IPS-NIHi7 (cell line): ENCODE results near the gene KRT73.

ENCODE experiments used
- DNase-seq: peaks from one replicate; pipeline ENCODE4 v3.0.0; 2012; ENCODE audit warnings: mixed read lengths; ENCODE audit errors: extremely low spot score

Gene KRT73

DNA sequence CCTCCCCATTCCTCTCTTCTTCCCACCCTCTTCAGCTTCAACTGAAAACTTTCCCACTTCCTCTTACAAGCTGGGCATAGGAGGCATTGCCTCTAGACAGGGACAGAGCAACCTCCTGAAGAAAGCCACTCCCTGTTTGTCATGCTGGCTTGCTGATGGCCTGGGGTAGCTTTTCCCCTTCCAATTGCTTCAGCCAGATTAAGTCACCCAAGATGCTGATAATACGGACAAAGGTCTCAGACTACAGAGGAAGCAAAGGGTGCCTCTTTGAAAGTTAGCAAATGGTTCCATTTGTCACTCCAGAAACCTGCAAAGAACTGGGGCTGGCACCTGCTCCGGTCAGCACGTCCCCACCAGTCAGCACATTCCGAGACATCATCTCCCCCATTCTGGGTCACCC is 27.6 kb upstream of the KRT73 start:
- no peak for DNase-seq

DNA sequence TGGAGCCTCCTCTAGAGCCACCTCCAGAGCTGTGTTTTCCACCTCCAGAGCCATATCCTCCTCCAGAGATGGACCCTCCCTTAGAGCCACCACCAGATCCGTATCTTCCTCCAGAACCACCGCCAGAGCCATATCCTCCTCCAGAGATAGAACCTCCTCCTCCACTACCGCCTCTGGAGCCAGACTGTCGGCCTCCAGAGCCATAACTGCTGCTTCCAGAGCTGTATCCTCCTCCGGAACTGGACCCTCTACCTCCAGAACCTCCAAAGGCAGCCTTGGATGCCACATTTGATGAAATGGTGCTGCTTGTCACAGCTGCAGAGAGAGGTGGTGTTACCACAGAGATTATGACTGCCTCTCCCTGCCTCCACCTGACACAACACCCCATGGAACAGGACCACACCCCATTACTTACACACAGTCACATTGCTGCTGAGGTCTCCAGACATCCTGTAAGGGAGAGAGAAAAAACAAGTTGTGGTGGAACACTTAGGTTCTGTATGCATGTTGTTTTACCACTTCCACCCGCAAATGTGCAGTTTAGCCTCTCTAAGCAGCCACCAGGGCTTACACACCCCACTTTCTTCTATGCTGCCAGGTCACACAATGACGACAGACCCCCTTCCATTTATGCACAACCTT is 26.9 kb upstream of the KRT73 start:
- no peak for DNase-seq

DNA sequence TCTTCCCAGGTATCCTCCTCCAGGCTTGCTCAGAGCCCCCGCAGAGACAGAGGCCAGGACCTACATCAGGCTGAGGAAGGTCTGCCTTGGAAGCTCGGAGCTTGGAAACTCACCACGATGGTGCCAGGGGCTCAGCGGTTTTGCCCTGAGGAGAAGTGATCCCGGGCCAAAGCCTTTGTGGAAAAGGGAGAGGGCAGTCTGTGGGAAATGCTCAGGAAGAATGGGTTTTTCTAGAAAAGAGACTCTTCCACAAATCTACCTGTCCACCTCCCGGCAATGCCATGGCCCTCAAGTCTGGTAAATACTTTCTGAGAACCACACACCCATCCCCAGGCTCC is 25.7 kb upstream of the KRT73 start:
- no peak for DNase-seq

DNA sequence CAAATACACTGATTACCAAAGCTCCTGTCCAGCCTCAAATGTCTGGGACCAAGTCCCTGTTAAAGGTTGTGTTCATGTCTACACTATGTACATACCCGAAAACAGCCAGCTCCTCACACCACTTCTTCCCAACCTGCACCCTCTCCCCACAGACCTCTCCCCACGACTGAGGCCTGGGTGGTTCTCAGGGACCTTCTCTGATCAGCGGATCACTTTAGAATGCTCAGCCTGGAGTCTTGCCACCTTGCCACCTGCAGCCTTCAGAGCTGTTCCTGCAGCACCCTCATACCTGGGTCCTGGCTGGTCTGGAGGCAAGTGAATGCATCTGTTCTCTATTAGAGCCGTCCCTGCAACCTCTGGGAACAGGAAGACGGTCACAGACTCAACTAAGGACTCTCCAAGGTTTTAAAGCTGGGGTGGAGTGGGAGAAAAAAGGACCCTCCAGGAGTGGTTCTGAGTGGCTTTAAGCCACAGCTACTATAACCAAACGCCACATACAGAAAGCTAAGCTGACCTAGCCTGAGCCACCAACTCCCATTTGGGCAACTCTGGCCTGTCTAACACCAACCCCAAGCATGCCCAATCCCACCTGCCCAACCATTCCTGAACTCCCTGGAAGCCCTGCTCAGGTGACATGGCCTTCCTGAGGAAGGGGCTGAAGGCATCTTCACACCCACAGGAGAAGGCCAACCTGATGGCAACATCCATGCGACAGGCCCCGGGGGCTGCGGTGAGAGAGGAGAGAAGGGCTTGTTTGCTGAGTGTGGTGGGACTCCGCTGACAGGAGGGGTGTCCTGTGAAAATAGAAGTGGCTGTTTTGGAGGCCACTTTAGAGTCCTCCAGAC is 25.1 kb upstream of the KRT73 start:
- DNase-seq: no peak

DNA sequence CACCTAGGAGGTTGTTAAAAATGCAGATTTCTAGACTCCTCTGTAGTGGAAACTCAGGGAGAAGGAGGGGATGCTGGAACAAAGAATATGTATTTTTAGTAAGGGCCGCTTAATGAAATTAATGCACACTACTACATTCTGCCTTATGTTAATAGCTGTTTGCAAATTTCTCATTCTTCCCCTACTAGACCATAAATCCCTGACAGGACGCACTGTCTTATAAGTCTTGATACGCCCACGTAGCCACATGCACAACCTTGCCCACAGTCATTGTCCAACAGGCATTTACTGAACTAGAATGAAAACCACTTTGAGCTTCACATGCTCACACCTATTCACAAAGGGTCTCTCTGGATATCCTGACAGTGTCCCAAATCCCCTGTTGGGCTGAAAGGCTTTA is 23.1 kb upstream of the KRT73 start:
- DNase-seq: no peak

DNA sequence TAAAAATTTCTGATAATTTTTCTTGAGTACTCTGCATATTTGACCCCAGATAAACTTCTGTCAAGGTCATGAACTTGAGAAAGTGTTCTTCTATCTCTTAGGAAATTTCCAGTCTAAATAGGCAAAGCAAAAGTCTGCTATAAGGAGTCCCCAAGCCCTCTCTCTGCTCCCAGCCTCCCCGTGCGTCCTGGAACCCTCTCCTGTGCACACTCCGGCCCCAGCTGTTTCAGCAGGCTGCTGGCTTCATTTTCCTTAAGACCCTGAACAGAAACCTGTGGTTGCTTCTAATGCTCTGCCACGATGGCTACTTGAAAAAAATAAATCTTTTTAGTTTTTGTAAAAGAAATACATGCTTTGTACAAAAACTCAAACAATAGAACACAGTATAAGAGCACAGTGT is 18.9 kb upstream of the KRT73 start:
- no peak for DNase-seq

DNA sequence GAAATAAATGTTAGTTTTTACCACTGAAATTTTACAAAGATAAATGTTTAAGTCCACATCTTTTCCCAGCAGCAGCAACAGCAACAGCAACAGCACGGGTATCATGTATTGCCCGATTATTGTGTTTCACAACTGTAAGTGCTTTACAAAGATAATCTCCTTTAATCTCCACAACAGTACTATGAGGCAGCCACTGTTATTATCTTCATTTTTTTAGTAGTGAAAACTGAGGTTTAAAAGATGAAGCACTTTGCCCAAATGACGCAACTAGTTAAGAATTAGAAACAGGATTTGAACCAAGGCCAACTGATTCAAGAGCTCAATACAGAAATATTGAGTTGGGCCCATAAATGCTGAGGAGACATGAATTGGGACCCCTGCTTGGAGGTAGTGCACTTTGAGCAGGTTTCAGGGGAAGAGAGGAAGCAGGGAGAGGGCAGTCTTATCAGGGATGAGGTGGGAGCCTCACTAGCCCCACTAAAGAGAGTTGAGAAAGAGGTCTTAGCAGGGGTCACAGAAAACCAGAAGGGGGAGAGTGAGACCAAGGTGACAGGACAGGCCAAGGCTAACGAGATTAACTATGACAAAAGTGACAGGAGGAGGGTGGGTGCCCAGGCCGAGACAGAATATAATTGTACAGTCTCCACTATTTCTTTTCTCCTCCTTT is 18.4 kb upstream of the KRT73 start:
- DNase-seq: no peak

DNA sequence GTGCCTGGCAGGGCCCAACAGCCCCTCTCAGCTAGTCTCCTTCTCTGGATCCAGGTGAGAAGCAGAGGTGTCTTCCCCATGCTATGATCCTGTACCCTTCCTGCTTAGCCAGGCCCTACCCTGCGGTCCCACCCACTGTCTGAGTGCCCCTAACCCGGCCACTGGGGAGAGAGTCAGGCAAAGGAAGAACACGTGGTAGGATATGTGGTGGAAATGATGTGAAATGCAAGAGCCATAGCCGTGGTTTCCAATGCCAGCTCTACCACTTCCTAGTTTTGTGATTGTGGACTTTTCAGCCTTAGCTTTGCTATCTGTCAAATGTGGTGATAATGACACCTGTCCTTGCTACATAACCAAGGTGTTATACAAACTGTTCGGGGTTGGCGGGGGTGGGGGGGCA is 17.8 kb upstream of the KRT73 start:
- DNase-seq: no peak

DNA sequence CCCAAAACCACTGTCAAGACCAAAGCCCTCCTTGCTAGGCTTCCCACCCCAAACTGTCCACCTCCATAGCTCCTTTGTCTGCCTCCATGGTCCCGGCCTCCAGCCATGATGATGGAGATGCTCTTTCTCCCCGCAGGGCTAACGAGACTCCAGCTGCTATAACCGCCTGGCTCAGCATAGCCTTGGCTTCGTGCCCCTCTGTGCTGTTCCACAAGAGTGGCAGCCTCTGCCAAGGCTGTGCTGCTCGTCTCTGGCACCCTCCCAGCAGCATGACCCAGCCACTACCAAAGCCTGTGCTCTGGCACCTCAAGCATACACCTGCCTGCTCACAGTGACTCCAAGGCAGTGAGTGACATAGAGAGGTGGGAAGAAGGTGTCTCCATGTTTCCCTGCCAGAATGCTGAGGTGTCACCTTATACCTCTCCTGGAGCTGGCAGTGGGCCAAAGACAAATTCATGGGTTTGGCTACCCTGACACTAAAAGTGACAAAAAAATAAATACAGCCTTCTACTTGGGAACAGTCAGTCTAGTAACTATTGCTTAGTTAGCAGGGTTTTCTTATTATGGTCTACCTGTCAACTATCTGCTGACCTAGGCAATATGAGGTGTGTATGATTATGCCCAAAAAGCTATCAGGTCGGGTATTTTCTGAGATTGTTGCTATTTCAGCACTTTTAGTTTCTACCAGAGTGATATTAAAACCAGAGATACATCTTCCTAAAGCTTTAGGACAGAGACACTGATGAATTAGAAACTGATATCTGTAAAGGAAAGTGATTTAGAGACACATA is 16.1 kb upstream of the KRT73 start:
- no peak for DNase-seq

DNA sequence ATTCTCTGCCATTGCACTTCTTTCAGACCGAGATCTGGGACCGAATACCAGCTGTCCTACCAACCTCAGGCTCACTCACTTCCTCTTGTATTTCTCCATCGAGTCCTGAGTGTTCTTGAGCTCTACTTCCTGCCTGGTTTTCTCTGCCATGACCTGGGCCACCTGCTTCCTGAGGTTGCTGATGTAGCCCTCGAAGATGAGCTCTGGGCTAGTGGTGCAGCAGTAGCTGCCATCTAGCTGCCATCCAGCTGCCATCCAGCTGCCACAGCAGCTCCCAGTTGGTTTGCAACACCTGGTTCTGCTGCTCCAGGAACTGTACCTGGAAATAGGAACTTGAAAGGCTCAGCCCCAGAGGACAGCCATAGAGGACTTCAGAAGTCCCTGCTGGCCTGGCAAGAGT is 15.0 kb upstream of the KRT73 start:
- DNase-seq: no peak

DNA sequence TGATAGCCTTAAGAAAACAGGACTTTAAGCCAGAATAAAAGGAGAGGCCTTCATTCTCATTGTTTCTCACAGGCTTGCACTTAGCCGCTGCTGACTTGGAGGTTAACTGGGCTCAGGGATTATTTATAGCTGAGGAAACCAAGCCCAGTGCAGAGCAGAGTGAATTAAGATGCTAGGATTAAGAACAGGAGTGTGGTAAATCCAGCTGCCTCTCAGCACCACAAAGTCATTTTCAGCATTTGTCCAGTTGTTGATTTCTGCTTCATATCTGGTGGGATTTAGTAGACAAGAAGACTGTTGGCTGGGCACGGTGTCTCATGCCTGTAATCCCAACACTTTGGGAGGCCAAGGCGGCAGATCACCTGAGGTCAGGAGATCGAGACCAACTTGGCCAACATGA is 14.3 kb upstream of the KRT73 start:
- DNase-seq: no peak

DNA sequence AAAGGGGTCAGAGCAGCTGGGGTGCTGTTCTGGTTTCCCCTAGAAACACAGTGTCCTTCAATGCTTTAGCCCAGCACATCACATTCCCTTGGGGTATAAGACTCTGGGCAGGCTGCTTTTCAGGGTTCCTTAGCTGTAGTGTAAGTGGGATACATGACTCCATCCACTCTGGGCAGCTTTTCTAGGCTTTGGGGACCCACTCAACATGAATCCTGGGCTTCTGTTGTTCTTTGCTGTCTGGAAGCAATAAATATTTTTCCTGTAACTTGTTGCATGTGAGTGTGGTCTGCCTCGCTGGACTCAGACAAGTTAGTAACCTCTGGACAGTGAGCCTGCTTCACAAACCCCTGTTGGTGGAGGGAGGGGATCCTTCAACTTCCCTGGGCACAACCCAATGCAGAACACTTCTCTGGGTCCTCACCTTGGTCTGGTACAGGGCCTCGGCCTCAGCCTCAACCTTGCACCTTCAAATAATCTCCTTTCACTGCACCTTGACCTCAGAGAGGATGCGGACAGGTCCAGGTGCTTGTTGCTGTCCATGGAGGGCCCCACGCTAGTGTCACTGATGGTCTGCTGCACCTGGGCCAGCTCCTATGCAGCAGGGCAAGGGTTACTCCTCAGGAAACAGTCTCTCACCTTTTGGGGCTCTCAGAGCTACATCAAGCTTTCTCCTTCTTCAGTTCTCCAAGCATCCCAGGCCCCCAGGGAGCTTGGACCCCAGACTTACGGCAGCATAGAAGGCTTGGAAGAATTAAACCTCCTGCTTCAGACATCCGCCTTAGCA is 13.5 kb upstream of the KRT73 start:
- DNase-seq: no peak

DNA sequence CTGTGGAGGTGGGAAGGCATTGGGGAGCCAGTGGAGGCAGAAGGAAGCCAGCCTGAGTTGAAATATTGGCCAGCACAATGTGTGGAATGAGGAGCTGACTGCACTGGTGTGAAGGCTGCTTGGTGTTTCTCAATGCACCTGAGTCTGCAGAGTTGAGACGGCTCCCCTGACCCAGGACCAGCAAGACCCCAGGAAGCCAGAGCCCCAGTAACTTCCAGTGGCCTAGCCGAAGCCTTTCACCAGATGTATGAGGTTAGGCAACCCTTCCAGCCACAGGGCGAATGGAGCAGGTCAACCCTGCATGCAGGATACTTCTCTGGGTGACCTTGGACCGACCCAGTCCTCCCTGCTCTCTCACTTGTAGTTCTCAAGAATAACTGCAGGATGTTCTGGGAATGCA is 12.9 kb upstream of the KRT73 start:
- DNase-seq: no peak

DNA sequence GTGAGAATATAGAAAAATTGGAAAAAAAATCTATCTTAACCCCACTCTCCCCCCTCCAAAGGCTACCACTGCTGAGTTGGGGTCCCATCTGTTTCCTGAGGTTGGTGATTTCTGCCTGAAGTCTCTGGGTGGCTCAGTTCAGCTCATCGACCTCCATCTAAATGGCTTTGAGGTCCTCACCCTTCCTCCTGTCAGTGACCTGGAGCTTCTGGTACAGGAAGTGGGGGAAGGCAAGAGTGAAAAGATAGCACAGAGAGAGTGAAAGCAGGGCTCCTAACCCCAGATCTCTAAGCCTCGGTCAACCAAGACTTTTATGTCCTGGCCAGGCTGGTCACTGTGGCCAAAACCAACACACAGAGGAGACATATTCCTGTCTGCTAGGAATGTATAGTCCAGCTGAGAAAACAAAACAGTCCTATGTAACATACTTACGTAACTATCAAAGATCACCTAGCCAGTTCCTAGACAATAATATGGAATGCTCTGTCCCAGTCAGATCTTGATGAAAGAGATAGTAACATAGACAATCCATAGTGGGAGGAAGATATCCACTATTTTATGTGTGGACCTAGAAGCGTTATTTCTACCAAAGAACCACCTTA is 12.3 kb upstream of the KRT73 start:
- no peak for DNase-seq

DNA sequence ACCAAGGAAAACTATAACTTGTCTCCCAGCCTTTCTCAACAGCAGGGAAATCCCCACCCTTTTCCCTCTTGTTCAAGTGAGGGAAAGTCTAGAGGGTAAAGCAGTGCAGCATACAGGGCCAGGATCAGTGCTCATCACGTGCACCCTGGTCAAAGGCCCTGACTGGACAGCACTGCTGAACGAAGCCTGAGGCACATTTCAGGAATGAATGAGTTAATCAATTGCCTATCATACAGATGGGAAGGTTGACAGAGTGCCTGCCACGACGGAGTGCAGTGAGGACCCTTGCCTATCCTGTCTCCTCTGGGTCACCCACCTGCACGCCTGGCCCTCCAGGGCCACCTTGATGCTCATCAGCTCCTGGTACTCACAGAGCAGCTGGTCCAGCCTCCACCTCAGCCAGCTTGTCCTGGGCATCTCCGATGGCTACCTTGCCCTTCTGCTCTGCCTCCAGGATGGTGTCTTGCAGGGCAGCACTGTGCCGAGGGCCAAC is 11.7 kb upstream of the KRT73 start:
- no peak for DNase-seq

DNA sequence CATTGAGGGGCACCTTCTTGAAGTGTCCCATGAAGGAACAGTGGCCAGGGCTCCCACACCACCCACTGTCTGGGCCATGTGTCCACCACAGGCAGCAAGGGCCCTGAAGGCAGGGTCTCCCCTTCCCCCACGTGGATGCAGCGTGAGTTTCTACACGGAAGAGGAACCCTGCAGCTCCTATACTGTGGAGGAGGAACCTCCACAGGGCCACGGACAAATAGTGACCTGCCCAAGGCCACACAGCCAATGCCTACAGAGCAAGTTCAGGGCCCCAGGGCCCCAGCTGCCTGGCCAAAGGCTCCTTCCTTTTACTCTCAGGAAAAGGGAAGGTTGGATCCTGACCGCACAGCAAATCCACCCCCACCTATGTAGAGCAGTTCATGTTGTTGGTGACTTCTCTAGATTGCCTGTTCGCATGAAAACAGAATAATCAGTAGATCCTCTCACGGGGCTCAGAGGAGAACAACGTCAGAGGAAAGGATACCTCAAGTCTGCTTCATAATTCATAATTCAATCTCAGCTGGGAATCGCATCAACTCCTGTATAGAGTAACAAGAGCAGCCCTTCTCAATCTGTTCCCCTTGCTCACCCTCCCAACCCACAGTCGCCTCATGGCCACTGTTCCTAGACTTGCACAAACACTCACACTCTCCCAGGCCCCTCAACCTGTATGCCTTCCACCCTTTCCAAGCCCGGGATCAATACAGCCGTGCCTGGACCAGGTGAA is 11.1 kb upstream of the KRT73 start:
- DNase-seq: no peak

DNA sequence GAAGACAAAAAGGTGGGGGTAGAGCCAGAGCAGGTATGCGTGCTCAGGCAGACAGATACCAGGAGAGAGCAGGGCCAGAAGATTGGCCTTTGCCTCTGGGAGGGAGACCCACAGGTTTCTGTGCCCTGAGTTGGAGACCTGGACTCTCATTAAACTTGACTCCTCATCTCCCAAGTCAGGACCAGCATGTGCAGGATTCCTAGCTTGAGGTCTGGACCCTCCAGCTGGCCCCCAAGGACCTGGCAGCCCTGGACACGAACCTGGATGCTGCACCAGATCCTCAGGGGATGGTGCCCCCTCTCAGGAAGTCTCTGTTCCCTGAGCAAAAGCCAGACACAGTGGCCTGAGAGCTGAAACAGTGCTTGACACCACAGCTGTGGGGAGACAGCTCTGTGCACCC is 10.5 kb upstream of the KRT73 start:
- no peak for DNase-seq

DNA sequence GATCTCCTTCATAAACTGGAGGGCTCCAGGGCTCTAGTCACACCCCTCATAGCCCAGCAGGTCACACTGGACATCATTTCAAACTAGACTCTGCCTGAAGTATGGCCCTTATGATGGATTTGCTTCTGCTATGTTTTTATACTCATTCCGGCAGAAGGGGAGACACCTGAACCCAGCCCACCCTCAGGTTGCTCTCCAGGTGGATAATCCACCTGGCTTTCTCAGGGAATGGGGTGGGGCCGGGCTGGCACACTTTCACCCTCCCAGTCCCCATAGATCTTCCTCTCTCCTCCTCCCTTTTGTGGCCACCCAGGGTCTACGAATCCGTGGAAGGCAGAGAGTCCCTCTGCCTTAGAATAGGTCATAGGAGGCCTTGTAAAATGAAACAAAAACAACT is 9.8 kb upstream of the KRT73 start:
- no peak for DNase-seq

DNA sequence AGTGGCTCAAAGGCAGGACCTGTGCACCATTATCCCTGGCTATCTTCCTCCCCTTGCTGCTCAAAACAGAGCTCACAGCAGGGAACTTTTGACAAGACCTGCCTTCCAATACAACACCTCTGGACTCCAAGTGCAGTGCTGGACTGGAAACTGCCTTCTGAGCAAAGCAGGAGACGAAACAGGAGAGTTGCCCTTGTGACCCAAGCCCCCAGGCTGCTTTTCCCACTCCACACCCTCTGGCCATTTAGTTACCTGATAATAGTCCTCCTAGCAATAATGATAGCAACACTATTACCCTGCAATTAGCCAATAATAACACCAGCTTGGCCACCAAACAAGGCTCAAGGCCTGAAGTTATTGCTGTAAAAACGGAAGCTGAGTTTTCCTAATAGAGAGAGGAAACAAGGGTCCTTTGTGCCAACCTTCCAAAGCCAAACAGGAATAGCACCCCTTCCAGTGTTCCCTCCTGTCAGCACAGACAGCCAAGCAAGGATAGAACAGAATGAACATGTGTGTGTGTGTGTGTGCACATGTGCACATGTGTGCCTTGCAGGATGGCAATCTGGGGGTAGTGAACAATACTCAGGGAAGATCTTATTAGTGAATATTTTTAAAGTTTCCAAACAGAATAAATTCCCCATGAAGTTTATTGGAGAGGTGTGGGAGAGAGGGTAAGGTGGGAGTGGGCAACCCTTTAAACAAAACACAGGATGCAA is 9.2 kb upstream of the KRT73 start:
- no peak for DNase-seq

DNA sequence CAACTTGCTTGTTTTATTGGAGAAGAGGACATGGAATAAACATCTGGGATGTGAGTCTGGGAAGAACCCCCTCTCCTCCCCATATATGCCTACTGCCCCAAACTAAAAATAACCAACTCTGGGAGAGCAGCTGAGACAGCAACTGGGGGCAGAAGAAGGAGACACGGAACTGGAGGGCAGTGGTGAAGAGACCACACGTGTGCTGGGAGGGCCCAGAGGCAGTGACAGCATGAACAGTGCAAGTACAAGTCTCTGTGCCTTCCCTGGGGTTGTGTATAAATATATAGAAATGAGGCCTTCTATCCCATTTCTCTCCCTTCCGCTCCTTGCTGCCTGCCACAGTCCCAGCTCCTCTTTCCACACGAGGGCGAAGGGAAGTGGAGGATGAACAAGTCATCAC is 4.0 kb upstream of the KRT73 start:
- DNase-seq: no peak
